MG63 (cell line): ENCODE measurements around the gene TXNDC15. TPM values are rescaled to one million over a fixed set of nuclear protein-coding genes. Genes with fewer than 3 reads are reported as not detected.
A peak's percentile ranks its signal among the peaks of the same experiment; 100 is the strongest.
"Not testable (repeated sequence)": the region's sequence is repeated elsewhere in the genome, so short reads cannot be mapped to it uniquely, and the experiment has no call there.

Experiments used
- DNase-seq: peaks from one replicate; pipeline ENCODE4 v3.0.0-alpha.2; 2020
- H3K27me3 ChIP-seq: fragments of 250-450 bp; sonication (Bioruptor Pico); 2 replicates; pipeline ENCODE4 v1.5.1; 2020; ENCODE audit warnings: mild to moderate bottlenecking, moderate library complexity
- H3K36me3 ChIP-seq: fragments of 250-450 bp; sonication (Bioruptor Pico); 2 replicates; pipeline ENCODE4 v1.5.1; 2020; ENCODE audit warnings: mild to moderate bottlenecking, moderate library complexity
- H3K4me3 ChIP-seq: fragments of 250-450 bp; sonication (Bioruptor Pico); 2 replicates; pipeline ENCODE4 v1.5.1; 2020; ENCODE audit warnings: mild to moderate bottlenecking, moderate library complexity
- H3K9me3 ChIP-seq: fragments of 250-450 bp; sonication (Bioruptor Pico); 2 replicates; pipeline ENCODE4 v1.5.1; 2020; ENCODE audit warnings: mild to moderate bottlenecking, moderate library complexity
- total RNA-seq: library from RNA; depleted of rRNA; stranded (reverse); fragments of >200 nt; shearing (Covaris generic); gene quantifications from 2 replicates; pipeline ENCODE4 v1.2.3, GENCODE V29; 2014; ENCODE audit warnings: low replicate concordance

TXNDC15 gene
- total RNA-seq, 1 experiment from 2014 or later, result 115 TPM

GRCh38 chr5:134864707-134865106 is 9.5 kb upstream of the TXNDC15 start:
- Histone ChIP-seq H3K27me3 (no peaks in the 10 kb centered on the region), H3K9me3 (no peaks in the 10 kb centered on the region), H3K4me3 (no peak overlapping the region), H3K36me3 (peaks cover 20% of the 10 kb centered on the region)
- DNase-seq, result no peak

GRCh38 chr5:134873494-134873893 is 677 bp upstream of the TXNDC15 start:
- peak overlapping the region; percentile 71 for H3K4me3 ChIP-seq
- no peaks in the 10 kb centered on the region for H3K27me3 ChIP-seq
- DNase-seq, result no peak
- H3K9me3 ChIP-seq, result no peaks in the 10 kb centered on the region
- H3K36me3 ChIP-seq, result peaks cover 7% of the 10 kb centered on the region

- H3K27me3 ChIP-seq, result no peaks in the 10 kb centered on the region
- DNase-seq, result peak; percentile 79
- peak overlapping the region; percentile 71 for H3K4me3 ChIP-seq
- peaks cover 7% of the 10 kb centered on the region for H3K36me3 ChIP-seq
- H3K9me3 ChIP-seq, result no peaks in the 10 kb centered on the region
Measured at GRCh38 chr5:134874831-134875655, 872 bp downstream of the TXNDC15 start.

- Histone ChIP-seq H3K36me3 (peaks cover 7% of the 10 kb centered on the region), H3K27me3 (no peaks in the 10 kb centered on the region), H3K4me3 (no peak overlapping the region), H3K9me3 (no peaks in the 10 kb centered on the region)
- DNase-seq, result no peak
Measured at GRCh38 chr5:134877159-134877558, 3.0 kb downstream of the TXNDC15 start.

- DNase-seq, result no peak
- Histone ChIP-seq H3K4me3 (no peak overlapping the region), H3K27me3 (no peaks in the 10 kb centered on the region), H3K36me3 (peaks cover 7% of the 10 kb centered on the region), H3K9me3 (no peaks in the 10 kb centered on the region)
Measured at GRCh38 chr5:134878403-134878802, 4.2 kb downstream of the TXNDC15 start.

- no peaks in the 10 kb centered on the region for H3K27me3 ChIP-seq
- DNase-seq, result no peak
- H3K4me3 ChIP-seq, result no peak overlapping the region
- peaks cover 7% of the 10 kb centered on the region for H3K36me3 ChIP-seq
- no peaks in the 10 kb centered on the region for H3K9me3 ChIP-seq
Measured at GRCh38 chr5:134879456-134879855, 5.3 kb downstream of the TXNDC15 start.

GRCh38 chr5:134880937-134881336 is 6.8 kb downstream of the TXNDC15 start:
- H3K9me3 ChIP-seq, DNase-seq, H3K4me3 ChIP-seq, H3K36me3 ChIP-seq, H3K27me3 ChIP-seq: not testable (repeated sequence)

- H3K27me3 ChIP-seq, H3K36me3 ChIP-seq, H3K9me3 ChIP-seq, DNase-seq, H3K4me3 ChIP-seq: not testable (repeated sequence)
Measured at GRCh38 chr5:134881711-134882110, 7.5 kb downstream of the TXNDC15 start.

GRCh38 chr5:134887593-134888159 is 13.5 kb downstream of the TXNDC15 start:
- no peaks in the 10 kb centered on the region for H3K27me3 ChIP-seq
- no peak for DNase-seq
- peaks cover 31% of the 10 kb centered on the region for H3K36me3 ChIP-seq
- H3K9me3 ChIP-seq, result peaks cover 9% of the 10 kb centered on the region; the same call in 1 of the 2 replicates
- no peak overlapping the region for H3K4me3 ChIP-seq

GRCh38 chr5:134889335-134889734 is 15.2 kb downstream of the TXNDC15 start:
- no peak for DNase-seq
- no peak overlapping the region for H3K4me3 ChIP-seq
- peaks cover 43% of the 10 kb centered on the region for H3K36me3 ChIP-seq
- H3K9me3 ChIP-seq, result peaks cover 9% of the 10 kb centered on the region; the same call in 1 of the 2 replicates
- no peaks in the 10 kb centered on the region for H3K27me3 ChIP-seq

- no peaks in the 10 kb centered on the region for H3K27me3 ChIP-seq
- peaks cover 43% of the 10 kb centered on the region for H3K36me3 ChIP-seq
- peaks cover 9% of the 10 kb centered on the region; the same call in 1 of the 2 replicates for H3K9me3 ChIP-seq
- H3K4me3 ChIP-seq, result no peak overlapping the region
- no peak for DNase-seq
Measured at GRCh38 chr5:134891473-134891872, 17.3 kb downstream of the TXNDC15 start.

GRCh38 chr5:134892282-134892681 is 18.1 kb downstream of the TXNDC15 start:
- H3K36me3 ChIP-seq, result peaks cover 43% of the 10 kb centered on the region
- peaks cover 9% of the 10 kb centered on the region; the same call in 1 of the 2 replicates for H3K9me3 ChIP-seq
- H3K4me3 ChIP-seq, result no peak overlapping the region
- DNase-seq, result no peak
- no peaks in the 10 kb centered on the region for H3K27me3 ChIP-seq

- Histone ChIP-seq H3K27me3 (no peaks in the 10 kb centered on the region), H3K9me3 (peaks cover 9% of the 10 kb centered on the region; the same call in 1 of the 2 replicates), H3K36me3 (peaks cover 43% of the 10 kb centered on the region), H3K4me3 (no peak overlapping the region)
- DNase-seq, result no peak
Measured at GRCh38 chr5:134892926-134893325, 18.8 kb downstream of the TXNDC15 start.

- Histone ChIP-seq H3K36me3 (peaks cover 35% of the 10 kb centered on the region), H3K27me3 (no peaks in the 10 kb centered on the region), H3K9me3 (peaks cover 9% of the 10 kb centered on the region; the same call in 1 of the 2 replicates), H3K4me3 (no peak overlapping the region)
- DNase-seq, result no peak
Measured at GRCh38 chr5:134893748-134894505, 19.8 kb downstream of the TXNDC15 start.

GRCh38 chr5:134902071-134902801 is 28.1 kb downstream of the TXNDC15 start:
- H3K9me3 ChIP-seq, result no peaks in the 10 kb centered on the region
- H3K36me3 ChIP-seq, result peaks cover 14% of the 10 kb centered on the region
- H3K27me3 ChIP-seq, result no peaks in the 10 kb centered on the region
- H3K4me3 ChIP-seq, result no peak overlapping the region
- peak; percentile 54 for DNase-seq

- H3K27me3 ChIP-seq, result no peaks in the 10 kb centered on the region
Measured at GRCh38 chr5:134904610-134905245, 30.6 kb downstream of the TXNDC15 start, which contains the start of gene PCBD2. PCBD2 (plus strand) TSS chr5:134905131; CDS start chr5:134905140, 9 bp downstream.

More at GRCh38 chr5:134904610-134905245, 30.6 kb downstream of the TXNDC15 start, which contains the start of gene PCBD2:
- H3K9me3 ChIP-seq, result no peaks in the 10 kb centered on the region
- H3K36me3 ChIP-seq, result peaks cover 24% of the 10 kb centered on the region
- peak; percentile 97 for DNase-seq
- peak within 1 kb of the TSS; percentile 66 for H3K4me3 ChIP-seq
